Brain microvascular endothelial cell (primary cell): ENCODE data around the gene MOG.

Experiments used
- DNase-seq: peaks from one replicate; pipeline ENCODE4 v3.0.0-alpha.2; 2020
- H3K27ac ChIP-seq: fragments of 250-450 bp; sonication (Bioruptor Pico); 2 replicates; pipeline ENCODE4 v1.5.1; 2020; ENCODE audit warnings: mild to moderate bottlenecking, moderate library complexity
- H3K27me3 ChIP-seq: fragments of 250-450 bp; sonication (Bioruptor Pico); replicated peaks from 2 replicates; pipeline ENCODE4 v1.5.1; 2020; ENCODE audit warnings: mild to moderate bottlenecking
- H3K36me3 ChIP-seq: fragments of 250-450 bp; sonication (Bioruptor Pico); replicated peaks from 2 replicates; pipeline ENCODE4 v1.5.1; 2020; ENCODE audit warnings: mild to moderate bottlenecking
- H3K4me3 ChIP-seq: 2 replicates; pipeline ENCODE4 v1.5.1; 2011; ENCODE audit warnings: low read depth, mild to moderate bottlenecking, control low read depth, low read length, moderate library complexity
- in situ Hi-C: cut with HindIII; loops from 2 replicates; pipeline ENCODE4 v1.10.0; 2017; ENCODE audit warnings: low sequenced_read_pairs, low pct_ligation_motif_present
- TF ChIP-seq, protein P1 (sequence below): IDR thresholded peaks from 2 replicates; pipeline ENCODE4 v1.5.1; 2011; ENCODE audit warnings: low read depth, mild to moderate bottlenecking, moderate library complexity, low read length, control low read depth, inconsistent platforms; ENCODE audit errors: missing control alignments

MOG gene

GRCh38 chr6:29705389-29706231 lies 48.7 kb downstream of the MOG start:
- Histone ChIP-seq H3K4me3 (no peak overlapping the region), H3K27me3 (peaks cover 3% of the 10 kb centered on the region), H3K36me3 (no peaks in the 10 kb centered on the region), H3K27ac (no peak overlapping the region)
- in situ Hi-C loops = no loop called here
- DNase-seq = no peak
- TF ChIP-seq, protein P1, sequence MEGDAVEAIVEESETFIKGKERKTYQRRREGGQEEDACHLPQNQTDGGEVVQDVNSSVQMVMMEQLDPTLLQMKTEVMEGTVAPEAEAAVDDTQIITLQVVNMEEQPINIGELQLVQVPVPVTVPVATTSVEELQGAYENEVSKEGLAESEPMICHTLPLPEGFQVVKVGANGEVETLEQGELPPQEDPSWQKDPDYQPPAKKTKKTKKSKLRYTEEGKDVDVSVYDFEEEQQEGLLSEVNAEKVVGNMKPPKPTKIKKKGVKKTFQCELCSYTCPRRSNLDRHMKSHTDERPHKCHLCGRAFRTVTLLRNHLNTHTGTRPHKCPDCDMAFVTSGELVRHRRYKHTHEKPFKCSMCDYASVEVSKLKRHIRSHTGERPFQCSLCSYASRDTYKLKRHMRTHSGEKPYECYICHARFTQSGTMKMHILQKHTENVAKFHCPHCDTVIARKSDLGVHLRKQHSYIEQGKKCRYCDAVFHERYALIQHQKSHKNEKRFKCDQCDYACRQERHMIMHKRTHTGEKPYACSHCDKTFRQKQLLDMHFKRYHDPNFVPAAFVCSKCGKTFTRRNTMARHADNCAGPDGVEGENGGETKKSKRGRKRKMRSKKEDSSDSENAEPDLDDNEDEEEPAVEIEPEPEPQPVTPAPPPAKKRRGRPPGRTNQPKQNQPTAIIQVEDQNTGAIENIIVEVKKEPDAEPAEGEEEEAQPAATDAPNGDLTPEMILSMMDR = peak; percentile 50

- no peak for DNase-seq
- H3K27ac ChIP-seq = no peak overlapping the region
- peaks cover 3% of the 10 kb centered on the region for H3K27me3 ChIP-seq
- H3K36me3 ChIP-seq = no peaks in the 10 kb centered on the region
- TF ChIP-seq, protein P1 = no peak
- in situ Hi-C loops = no loop called here
- no peak overlapping the region for H3K4me3 ChIP-seq
These were observed 51.7 kb downstream of the MOG start for GRCh38 chr6:29708432-29709179.

DNA sequence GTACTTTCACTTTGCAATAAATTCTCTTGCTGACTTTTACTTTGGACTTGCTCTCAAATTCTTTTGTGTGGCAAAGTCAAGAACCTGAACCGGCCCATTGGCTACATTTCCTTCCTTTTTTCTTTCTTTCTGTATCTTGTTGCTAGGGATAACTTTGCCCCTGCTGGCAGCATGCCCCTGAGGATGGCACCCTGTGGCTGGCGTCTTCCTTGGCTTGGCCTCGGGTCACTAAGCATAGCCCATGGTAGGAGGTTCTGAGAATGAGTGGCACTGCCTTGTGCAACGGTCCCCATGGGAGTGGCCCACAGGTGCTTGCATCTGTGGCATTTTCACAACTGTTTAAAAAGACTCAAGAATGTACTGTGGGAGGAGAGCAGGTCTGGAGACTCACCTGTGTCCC lies 52.3 kb downstream of the MOG start:
- H3K27me3 ChIP-seq = peaks cover 3% of the 10 kb centered on the region
- no peak overlapping the region for H3K4me3 ChIP-seq
- H3K36me3 ChIP-seq = no peaks in the 10 kb centered on the region
- TF ChIP-seq, protein P1 = no peak
- H3K27ac ChIP-seq = no peak overlapping the region
- no peak for DNase-seq
- in situ Hi-C loops = no loop called here

DNA sequence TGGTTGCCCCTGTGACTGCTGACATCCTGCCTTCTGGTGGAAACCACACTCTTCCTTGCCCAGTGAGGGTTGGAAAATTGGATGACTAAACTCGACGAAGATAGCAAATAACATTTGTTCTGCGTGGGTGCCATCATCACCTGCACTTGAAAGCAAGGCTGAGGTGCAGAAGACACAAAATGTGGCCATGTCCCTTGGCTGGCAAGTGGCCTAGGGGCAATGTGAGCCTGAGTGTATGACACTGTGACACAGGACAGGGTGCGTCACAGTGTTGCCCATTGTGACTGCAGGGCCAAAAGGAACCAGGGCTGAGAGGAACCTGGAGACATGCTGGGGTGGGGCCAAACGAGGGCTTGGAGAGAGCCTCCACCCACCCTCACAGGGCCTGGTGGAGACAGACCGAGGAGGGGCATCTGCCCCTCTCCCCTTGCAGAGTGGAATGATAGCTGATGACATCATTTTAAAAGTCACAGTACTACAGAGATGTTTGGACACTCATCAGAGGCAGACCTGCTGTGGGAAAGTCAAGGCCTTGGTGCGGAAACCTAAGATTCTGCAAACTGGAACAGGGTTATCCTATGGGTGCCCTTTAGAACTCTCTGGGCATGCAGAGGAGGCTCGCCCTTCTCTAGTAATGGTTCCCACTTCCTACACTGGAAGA lies 53.5 kb downstream of the MOG start:
- H3K36me3 ChIP-seq = no peaks in the 10 kb centered on the region
- H3K4me3 ChIP-seq = no peak overlapping the region
- TF ChIP-seq, protein P1 = no peak
- peaks cover 2% of the 10 kb centered on the region for H3K27me3 ChIP-seq
- DNase-seq = no peak
- in situ Hi-C loops = no loop called here
- H3K27ac ChIP-seq = no peak overlapping the region

DNA sequence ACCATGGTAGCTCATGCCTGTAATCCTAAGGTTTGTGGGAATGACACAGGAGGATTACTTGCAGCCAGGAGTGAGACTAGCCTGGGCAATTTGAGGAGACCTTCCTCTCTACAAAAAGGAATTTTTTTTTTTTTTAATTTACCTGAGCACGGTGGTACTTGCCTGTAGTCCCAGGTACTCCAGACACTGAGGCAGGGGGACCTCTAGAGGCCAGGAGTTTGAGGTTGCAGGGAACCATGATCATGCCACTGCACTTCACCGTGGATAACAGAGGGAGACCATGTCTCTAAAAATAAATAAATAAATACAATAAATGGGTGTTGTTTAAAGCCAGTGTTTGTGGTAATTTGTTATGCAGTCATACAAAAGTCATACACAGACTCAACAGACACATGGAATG lies 64.0 kb downstream of the MOG start:
- TF ChIP-seq, protein P1 = no peak
- in situ Hi-C loops = no loop called here
- DNase-seq = no peak
- Histone ChIP-seq H3K4me3 (no peak overlapping the region), H3K27ac (no peak overlapping the region), H3K36me3 (no peaks in the 10 kb centered on the region), H3K27me3 (no peaks in the 10 kb centered on the region)
